ENCODE results near the gene EXT2.

DNA sequence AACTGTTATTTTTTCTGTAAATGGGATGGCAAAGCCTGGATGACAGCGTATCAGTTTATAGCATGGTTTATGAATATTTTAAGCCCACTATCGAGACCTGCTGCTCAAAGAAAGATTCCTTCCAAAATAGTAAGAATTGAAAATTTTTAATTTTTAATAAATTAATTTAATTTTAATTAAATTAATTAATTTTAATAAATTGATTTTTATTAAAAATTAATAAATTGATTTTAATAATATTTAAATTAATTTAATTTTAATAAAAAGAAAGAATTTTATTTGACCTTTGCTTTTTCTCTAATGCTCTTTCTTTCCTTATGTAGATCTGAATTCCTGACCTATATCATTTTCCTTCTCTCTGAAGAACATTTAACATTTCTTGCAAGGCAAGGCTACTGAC is 62.9 kb downstream of the EXT2 start:
- TF ChIP-seq, protein P1, sequence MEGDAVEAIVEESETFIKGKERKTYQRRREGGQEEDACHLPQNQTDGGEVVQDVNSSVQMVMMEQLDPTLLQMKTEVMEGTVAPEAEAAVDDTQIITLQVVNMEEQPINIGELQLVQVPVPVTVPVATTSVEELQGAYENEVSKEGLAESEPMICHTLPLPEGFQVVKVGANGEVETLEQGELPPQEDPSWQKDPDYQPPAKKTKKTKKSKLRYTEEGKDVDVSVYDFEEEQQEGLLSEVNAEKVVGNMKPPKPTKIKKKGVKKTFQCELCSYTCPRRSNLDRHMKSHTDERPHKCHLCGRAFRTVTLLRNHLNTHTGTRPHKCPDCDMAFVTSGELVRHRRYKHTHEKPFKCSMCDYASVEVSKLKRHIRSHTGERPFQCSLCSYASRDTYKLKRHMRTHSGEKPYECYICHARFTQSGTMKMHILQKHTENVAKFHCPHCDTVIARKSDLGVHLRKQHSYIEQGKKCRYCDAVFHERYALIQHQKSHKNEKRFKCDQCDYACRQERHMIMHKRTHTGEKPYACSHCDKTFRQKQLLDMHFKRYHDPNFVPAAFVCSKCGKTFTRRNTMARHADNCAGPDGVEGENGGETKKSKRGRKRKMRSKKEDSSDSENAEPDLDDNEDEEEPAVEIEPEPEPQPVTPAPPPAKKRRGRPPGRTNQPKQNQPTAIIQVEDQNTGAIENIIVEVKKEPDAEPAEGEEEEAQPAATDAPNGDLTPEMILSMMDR (IDR thresholded peaks at IDR 0.05; ENCODE audit: poor library complexity, severe bottlenecking) = no peak
- TF ChIP-seq POLR2AphosphoS5 (IDR thresholded peaks at IDR 0.05) (no peak), EP300 (conservative IDR thresholded peaks at IDR 0.05; ENCODE audit: poor library complexity, severe bottlenecking) (no peak), RAD21 (conservative IDR thresholded peaks at IDR 0.05) (no peak), EZH2 (IDR thresholded peaks at IDR 0.05; ENCODE audit: borderline replicate concordance, insufficient read depth, low read length, poor library complexity, severe bottlenecking) (no peak), TAF1 (IDR thresholded peaks at IDR 0.05; ENCODE audit: low read depth) (no peak)

All from neural cell (in vitro differentiated cells).